ENCODE measurements around the gene DNAAF9.
A peak's percentile ranks its signal among the peaks of the same experiment; 100 is the strongest.
"Not testable (repeated sequence)": the region's sequence is repeated elsewhere in the genome, so short reads cannot be mapped to it uniquely, and the experiment has no call there.

DNAAF9 gene

GRCh38 chr20:3407040-3407770 lies at the start of gene DNAAF9:
TSS of gene DNAAF9 (minus strand) at chr20:3407669. CDS start at chr20:3407557, 112 bp downstream.
- peak; percentile 74 for DNase-seq (ENCODE audit: low spot score)

GRCh38 chr20:3456648-3457047 lies 49.2 kb upstream of the DNAAF9 start:
- DNase-seq (ENCODE audit: low spot score), result no peak

DNA sequence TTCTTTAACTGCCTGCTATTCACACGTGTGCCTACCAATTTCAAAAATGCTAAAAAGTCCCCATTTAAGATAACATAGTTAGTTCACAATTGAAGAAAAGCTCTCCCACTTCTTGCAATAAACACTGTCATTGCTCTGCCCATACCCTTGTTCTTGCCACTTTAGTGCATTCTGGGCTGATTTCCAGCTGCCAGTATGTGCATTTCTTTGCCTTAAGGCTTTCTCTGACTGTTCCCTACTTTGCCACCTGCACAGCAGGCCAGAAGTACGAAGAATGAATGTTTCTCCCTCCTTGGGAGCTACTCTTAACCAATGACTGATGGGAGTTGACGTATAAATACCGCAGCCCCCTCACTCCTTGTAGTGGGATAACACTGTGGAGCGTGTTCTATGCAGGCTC lies 47.4 kb upstream of the DNAAF9 start:
- DNase-seq (ENCODE audit: low spot score), result no peak

- no peak for DNase-seq (ENCODE audit: low spot score)
Measured at GRCh38 chr20:3452690-3453089, 45.2 kb upstream of the DNAAF9 start.

DNA sequence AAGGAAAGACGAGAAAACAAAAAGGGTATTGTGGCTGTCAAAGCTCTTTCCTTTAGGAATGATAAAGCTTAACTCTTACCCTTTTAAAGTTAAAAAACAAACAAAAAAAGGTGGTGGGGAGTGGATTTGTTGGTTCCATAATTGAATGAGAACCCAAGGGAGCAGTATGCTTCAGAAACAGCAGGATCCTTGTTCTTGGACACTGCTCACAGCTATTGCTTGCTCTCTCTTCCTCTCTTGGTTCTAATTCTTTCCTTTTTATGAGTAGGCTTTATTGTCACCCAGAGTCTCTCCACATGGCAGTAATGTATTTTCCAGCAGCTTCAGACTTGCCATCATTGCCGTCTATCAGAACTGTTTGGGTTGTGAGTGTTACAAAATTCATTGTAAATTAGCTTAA lies 44.7 kb upstream of the DNAAF9 start:
- no peak for DNase-seq (ENCODE audit: low spot score)

DNA sequence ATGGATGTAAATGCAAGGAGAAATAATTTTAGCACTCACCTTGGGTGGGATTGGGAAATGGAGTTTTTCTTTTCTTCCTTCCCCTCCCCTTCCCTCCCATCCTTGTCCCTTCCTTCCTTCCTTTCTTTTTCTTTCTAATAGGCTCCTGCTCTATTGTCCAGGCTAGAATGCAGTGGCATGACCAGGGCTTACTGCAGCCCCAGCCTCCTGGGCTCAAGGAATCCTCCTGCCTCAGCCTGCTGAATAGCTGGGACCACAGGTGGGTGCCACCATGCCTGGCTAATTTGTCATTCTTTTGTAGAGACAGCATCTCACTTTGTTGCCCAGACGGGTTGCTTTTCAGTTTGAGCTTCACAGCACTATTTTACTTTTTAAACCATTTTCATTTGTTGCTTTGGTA lies 41.9 kb upstream of the DNAAF9 start:
- no peak for DNase-seq (ENCODE audit: low spot score)

- no peak for DNase-seq (ENCODE audit: low spot score)
Measured at GRCh38 chr20:3447321-3447720, 39.9 kb upstream of the DNAAF9 start.

DNA sequence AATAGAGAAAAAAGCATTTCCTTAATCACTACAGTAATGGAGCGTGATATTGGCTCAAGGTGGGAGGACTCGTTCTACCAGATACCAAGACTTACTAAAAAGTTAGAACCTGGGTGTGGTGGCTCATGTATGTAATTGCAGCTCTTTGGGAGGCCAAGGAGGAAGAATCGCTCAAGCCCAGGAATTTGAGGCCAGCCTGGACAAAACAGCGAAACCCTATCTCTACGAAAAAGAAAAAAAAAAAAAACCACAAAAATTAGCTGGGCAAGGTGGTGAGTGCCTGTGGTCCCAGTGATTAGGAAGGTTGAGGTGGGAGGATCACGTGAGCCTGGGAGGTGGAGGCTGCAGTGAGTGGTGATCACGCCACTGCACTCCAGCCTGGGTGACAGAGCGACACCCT lies 39.3 kb upstream of the DNAAF9 start:
- DNase-seq (ENCODE audit: low spot score), result no peak

GRCh38 chr20:3436864-3437574 lies 29.6 kb upstream of the DNAAF9 start:
- DNase-seq (ENCODE audit: low spot score), result no peak

GRCh38 chr20:3434232-3434631 lies 26.8 kb upstream of the DNAAF9 start:
- no peak for DNase-seq (ENCODE audit: low spot score)

DNA sequence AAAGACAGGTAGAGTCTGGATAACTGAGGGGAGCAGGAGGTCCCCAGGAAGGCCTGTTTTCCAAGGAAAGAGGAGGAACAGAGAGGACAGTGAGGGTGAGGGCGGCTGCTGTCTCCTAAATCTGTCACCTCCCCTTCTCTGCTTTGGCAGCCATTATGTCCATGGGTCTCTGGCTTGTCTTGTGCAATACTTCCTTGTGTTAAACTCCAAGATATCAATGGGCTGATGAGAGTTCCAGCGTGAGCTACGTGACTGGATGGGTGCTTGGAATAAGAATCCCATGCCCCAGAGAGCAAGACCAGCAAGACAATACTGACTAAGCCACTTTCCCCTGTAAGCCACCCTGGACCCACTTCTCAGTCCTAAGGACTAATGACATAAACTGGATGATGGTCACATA lies 26.3 kb upstream of the DNAAF9 start:
- DNase-seq (ENCODE audit: low spot score), result no peak

DNA sequence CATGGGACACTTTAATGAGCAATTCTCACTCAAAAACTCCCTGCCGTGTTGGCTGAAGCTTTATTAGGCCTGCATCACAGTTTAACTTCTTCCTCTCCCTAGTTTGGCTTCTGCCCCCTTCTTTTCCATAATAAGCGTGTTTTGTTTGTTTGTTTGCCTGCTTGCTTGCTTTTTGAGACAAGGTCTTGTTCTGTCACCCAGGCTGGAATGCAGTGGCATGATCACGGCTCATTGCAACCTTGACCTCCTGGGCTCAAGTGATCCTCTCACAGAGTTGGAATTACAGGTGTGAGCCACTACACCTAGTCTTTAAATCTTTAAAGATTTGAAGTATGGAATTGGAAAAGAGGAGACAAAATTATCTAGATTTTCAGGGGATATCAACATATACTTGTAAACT lies 25.4 kb upstream of the DNAAF9 start:
- no peak for DNase-seq (ENCODE audit: low spot score)

- DNase-seq (ENCODE audit: low spot score), result peak; percentile 13
Measured at GRCh38 chr20:3431109-3431508, 23.6 kb upstream of the DNAAF9 start.

DNA sequence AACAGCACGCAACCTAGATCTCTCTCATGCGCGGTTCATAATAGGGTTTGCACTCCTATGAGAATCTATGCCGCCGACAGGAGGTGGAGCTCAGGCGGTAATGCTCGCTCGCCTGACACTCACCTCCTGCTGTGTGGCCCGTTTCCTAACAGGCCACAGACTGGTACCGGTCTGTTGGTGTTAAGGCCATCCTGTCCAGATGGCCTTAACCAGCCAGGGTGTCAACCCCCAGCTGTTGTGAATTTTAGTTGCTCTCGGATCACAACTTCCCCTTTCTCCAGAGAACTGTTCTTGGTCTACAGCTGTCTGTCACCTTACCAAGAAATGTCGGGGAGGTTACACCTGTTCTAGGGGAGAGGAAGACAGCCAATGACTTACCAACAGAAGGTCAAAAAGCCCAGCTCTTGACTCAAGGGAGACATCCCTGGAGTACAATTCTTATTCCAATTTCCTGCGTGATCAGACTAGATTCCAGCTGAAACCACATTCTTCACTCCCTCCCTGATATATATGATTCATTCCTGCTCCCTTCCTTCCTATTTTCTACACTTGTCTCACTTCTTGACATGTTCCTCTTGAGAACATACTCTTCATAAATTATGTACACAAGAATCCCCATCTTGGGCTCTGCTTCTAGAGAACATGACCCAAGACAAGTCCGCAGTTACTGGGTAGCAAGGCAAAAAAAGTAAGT lies 23.1 kb upstream of the DNAAF9 start:
- no peak for DNase-seq (ENCODE audit: low spot score)

DNA sequence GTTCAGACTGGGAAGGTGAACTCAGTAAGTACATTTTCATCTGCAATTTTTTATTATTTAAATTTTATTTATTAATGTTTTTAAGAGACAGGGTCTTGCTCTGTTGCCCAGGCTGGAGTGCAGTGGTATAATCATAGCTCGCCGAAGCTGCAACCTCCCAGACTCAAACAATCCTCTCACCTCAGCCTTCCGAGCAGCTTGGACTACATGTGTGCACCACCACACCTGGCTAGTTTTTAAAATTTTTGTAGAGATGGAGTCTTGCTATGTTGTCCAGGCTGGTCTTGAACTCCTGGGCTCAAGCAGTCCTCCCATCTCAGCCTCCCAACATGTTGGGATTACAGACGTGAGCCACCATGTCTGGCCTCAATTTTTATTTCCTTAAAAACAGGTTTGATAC lies 19.3 kb upstream of the DNAAF9 start:
- DNase-seq (ENCODE audit: low spot score), result not testable (repeated sequence)

- DNase-seq (ENCODE audit: low spot score), result no peak
Measured at GRCh38 chr20:3423126-3423525, 15.7 kb upstream of the DNAAF9 start.

- no peak for DNase-seq (ENCODE audit: low spot score)
Measured at GRCh38 chr20:3421985-3422384, 14.5 kb upstream of the DNAAF9 start.

- DNase-seq (ENCODE audit: low spot score), result no peak
Measured at GRCh38 chr20:3420211-3420707, 12.8 kb upstream of the DNAAF9 start.

GRCh38 chr20:3418161-3418560 lies 10.7 kb upstream of the DNAAF9 start:
- not testable (repeated sequence) for DNase-seq (ENCODE audit: low spot score)

DNA sequence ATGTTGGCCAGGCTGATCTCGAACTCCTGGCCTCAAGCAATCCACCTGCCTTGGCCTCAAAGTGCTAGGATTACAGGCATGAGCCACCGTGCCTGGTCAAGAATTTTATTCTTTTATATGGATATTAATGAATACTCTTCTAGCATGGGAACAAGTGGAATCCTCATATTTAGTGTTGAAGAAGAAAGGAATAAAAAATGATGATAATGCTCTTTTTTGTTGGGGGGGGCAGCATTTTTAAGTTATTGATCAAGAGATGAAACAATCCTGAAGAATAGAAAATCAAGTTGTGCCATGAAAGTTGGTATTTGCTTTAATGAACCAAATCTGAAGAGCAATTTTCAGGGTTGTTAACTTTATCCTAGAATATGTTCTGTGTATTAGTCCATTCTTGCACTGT lies 6.7 kb upstream of the DNAAF9 start:
- DNase-seq (ENCODE audit: low spot score), result no peak

DNA sequence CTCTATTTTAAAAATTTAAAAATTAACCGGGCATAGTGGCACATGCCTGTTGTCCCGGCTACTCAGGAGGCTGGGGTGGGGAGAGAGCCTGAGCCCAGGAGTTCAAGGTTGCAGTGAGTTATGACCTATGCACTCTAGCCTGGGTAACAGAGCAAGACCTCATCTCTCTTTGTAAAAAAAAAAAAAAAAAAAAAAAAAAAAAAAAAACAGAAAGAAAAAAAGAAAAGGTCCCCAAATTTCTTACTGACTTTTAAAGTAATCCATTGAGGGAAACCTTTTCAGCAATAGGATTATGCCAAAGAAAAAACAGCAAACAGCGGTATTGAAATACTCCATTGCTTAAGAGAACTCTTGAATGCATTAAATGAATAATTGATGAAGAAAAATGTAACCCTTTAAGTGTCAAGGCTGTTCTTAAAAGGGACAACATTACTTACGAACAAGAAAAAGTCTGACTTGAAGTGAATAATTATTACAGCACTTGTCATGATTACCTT lies 6.0 kb upstream of the DNAAF9 start:
- no peak for DNase-seq (ENCODE audit: low spot score)

GRCh38 chr20:3412600-3413392 lies 5.3 kb upstream of the DNAAF9 start:
- DNase-seq (ENCODE audit: low spot score), result no peak

Measured in hepatic stellate cell (primary cell).